ENCODE data around the gene TMEM161A. TPM values are rescaled to one million over a fixed set of nuclear protein-coding genes. Genes with fewer than 3 reads are reported as not detected.

The TMEM161A gene
- total and polyA plus RNA-seq, 2 of the 13 experiments (the other 11 are each of a cell fraction or from before 2014, with no cell fraction given): 25.9 to 31.4 TPM

DNA sequence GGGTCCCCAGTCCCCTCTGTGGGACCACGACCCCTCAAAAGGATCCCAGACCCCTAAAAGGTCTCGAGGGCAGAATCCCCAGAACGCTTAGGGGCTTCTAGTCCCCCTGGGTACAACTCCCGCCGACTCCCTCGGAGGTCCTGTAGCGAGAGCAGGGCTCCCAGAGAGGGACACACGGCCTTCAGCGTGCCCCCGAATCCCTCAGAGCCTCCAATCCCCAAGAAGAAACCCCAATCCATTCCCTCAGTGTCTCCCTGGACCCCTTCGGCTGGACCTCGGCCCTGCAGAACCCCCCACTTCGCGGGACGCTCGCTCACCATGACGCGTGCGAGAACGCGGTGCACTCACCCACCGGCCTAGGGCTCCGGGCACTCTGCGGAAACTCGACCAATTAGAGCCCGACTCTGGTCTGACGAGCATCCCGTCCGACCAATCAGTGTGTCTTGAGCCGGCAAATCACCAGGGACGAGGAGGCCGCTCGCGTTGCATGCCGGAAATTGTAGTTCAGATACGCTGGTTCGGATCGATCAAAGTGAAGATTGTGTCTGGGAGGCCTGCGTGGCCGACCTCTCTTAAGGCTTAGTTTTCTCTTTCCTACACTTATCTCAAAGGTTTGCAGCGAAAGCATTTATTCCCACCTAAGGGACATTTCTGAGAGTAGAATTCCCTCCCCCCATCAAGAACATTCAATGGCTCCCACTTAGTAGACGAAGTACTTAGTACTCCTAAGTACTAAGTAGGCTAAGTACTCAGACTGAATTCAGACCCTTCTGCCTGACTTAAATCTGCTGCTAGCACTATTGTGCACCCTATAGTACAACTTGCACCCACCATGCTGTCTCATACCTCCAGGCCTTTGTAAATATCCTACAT, at the start of gene TMEM161A (continued):
- TF ChIP-seq, protein P1, sequence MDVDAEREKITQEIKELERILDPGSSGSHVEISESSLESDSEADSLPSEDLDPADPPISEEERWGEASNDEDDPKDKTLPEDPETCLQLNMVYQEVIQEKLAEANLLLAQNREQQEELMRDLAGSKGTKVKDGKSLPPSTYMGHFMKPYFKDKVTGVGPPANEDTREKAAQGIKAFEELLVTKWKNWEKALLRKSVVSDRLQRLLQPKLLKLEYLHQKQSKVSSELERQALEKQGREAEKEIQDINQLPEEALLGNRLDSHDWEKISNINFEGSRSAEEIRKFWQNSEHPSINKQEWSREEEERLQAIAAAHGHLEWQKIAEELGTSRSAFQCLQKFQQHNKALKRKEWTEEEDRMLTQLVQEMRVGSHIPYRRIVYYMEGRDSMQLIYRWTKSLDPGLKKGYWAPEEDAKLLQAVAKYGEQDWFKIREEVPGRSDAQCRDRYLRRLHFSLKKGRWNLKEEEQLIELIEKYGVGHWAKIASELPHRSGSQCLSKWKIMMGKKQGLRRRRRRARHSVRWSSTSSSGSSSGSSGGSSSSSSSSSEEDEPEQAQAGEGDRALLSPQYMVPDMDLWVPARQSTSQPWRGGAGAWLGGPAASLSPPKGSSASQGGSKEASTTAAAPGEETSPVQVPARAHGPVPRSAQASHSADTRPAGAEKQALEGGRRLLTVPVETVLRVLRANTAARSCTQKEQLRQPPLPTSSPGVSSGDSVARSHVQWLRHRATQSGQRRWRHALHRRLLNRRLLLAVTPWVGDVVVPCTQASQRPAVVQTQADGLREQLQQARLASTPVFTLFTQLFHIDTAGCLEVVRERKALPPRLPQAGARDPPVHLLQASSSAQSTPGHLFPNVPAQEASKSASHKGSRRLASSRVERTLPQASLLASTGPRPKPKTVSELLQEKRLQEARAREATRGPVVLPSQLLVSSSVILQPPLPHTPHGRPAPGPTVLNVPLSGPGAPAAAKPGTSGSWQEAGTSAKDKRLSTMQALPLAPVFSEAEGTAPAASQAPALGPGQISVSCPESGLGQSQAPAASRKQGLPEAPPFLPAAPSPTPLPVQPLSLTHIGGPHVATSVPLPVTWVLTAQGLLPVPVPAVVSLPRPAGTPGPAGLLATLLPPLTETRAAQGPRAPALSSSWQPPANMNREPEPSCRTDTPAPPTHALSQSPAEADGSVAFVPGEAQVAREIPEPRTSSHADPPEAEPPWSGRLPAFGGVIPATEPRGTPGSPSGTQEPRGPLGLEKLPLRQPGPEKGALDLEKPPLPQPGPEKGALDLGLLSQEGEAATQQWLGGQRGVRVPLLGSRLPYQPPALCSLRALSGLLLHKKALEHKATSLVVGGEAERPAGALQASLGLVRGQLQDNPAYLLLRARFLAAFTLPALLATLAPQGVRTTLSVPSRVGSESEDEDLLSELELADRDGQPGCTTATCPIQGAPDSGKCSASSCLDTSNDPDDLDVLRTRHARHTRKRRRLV (CRISPR knock-in tag; IDR thresholded peaks at IDR 0.05): no peak
- TF ChIP-seq, protein P2, sequence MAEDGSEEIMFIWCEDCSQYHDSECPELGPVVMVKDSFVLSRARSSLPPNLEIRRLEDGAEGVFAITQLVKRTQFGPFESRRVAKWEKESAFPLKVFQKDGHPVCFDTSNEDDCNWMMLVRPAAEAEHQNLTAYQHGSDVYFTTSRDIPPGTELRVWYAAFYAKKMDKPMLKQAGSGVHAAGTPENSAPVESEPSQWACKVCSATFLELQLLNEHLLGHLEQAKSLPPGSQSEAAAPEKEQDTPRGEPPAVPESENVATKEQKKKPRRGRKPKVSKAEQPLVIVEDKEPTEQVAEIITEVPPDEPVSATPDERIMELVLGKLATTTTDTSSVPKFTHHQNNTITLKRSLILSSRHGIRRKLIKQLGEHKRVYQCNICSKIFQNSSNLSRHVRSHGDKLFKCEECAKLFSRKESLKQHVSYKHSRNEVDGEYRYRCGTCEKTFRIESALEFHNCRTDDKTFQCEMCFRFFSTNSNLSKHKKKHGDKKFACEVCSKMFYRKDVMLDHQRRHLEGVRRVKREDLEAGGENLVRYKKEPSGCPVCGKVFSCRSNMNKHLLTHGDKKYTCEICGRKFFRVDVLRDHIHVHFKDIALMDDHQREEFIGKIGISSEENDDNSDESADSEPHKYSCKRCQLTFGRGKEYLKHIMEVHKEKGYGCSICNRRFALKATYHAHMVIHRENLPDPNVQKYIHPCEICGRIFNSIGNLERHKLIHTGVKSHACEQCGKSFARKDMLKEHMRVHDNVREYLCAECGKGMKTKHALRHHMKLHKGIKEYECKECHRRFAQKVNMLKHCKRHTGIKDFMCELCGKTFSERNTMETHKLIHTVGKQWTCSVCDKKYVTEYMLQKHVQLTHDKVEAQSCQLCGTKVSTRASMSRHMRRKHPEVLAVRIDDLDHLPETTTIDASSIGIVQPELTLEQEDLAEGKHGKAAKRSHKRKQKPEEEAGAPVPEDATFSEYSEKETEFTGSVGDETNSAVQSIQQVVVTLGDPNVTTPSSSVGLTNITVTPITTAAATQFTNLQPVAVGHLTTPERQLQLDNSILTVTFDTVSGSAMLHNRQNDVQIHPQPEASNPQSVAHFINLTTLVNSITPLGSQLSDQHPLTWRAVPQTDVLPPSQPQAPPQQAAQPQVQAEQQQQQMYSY (CRISPR knock-in tag; IDR thresholded peaks at IDR 0.05): no peak
- no peak for TF ChIP-seq JUND (CRISPR knock-in tag; IDR thresholded peaks at IDR 0.05)
- no peak; the same call in 1 of the 2 replicates for TF ChIP-seq NRL (CRISPR knock-in tag; IDR thresholded peaks at IDR 0.05; ENCODE audit: borderline replicate concordance)
- no peak for TF ChIP-seq ZBTB21 (CRISPR knock-in tag; IDR thresholded peaks at IDR 0.05)
- TF ChIP-seq NONO (IDR thresholded peaks at IDR 0.05): no peak
- TF ChIP-seq NONO (CRISPR knock-in tag; conservative IDR thresholded peaks at IDR 0.05): no peak
- TF ChIP-seq PHF20 (CRISPR knock-in tag; IDR thresholded peaks at IDR 0.05): peak; percentile 56; the same call in 1 of the 2 replicates
- TF ChIP-seq, protein P3, sequence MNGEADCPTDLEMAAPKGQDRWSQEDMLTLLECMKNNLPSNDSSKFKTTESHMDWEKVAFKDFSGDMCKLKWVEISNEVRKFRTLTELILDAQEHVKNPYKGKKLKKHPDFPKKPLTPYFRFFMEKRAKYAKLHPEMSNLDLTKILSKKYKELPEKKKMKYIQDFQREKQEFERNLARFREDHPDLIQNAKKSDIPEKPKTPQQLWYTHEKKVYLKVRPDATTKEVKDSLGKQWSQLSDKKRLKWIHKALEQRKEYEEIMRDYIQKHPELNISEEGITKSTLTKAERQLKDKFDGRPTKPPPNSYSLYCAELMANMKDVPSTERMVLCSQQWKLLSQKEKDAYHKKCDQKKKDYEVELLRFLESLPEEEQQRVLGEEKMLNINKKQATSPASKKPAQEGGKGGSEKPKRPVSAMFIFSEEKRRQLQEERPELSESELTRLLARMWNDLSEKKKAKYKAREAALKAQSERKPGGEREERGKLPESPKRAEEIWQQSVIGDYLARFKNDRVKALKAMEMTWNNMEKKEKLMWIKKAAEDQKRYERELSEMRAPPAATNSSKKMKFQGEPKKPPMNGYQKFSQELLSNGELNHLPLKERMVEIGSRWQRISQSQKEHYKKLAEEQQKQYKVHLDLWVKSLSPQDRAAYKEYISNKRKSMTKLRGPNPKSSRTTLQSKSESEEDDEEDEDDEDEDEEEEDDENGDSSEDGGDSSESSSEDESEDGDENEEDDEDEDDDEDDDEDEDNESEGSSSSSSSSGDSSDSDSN (CRISPR knock-in tag; IDR thresholded peaks at IDR 0.05): no peak; the same call in 1 of the 2 replicates
- peak; percentile 38; the same call in 1 of the 2 replicates for TF ChIP-seq GATAD2A (CRISPR knock-in tag; IDR thresholded peaks at IDR 0.05)
- TF ChIP-seq ZSCAN21 (CRISPR knock-in tag; IDR thresholded peaks at IDR 0.05; ENCODE audit: borderline replicate concordance): peak; percentile 100
- TF ChIP-seq NAIF1 (CRISPR knock-in tag; IDR thresholded peaks at IDR 0.05; ENCODE audit: borderline replicate concordance): no peak
- no peak for TF ChIP-seq ZNF605 (CRISPR knock-in tag; IDR thresholded peaks at IDR 0.05)
- no peak for TF ChIP-seq ZNF260 (CRISPR knock-in tag; IDR thresholded peaks at IDR 0.05; ENCODE audit: borderline replicate concordance, low read depth)
- TF ChIP-seq KLF15 (CRISPR knock-in tag; IDR thresholded peaks at IDR 0.05; ENCODE audit: borderline replicate concordance): no peak; the same call in 1 of the 2 replicates
- no peak for TF ChIP-seq RBM22 (optimal IDR thresholded peaks at IDR 0.05; ENCODE audit: low read length)
- no peak for TF ChIP-seq ZNF382 (CRISPR knock-in tag; IDR thresholded peaks at IDR 0.05; ENCODE audit: borderline replicate concordance)
- TF ChIP-seq ZNF251 (CRISPR knock-in tag; IDR thresholded peaks at IDR 0.05): no peak
